ENCODE results near the gene CBX1.

GRCh38 chr17:48066656-48067055 is 34.6 kb downstream of the CBX1 start:
- no peak for TF ChIP-seq POLR2A (IDR thresholded peaks at IDR 0.05)
- TF ChIP-seq CTCF (IDR thresholded peaks at IDR 0.05): no peak
- no peak for TF ChIP-seq POLR2AphosphoS5 (IDR thresholded peaks at IDR 0.05)
- TF ChIP-seq EP300 (IDR thresholded peaks at IDR 0.05): no peak

Data from suprapubic skin (tissue), 4 donors.